GM06990 (cell line): Measurements from ENCODE around the gene EIF2S3.

Source experiments
- DNase-seq: peaks from one replicate; pipeline ENCODE4 v3.0.0-alpha.2; 2011; ENCODE audit not compliant: insufficient read length; ENCODE audit errors: extremely low read depth
- H3K27me3 ChIP-seq: replicated peaks from 2 replicates; pipeline ENCODE4 v1.6.0; 2011; ENCODE audit warnings: low read length; ENCODE audit not compliant: control insufficient read depth, insufficient read depth
- H3K36me3 ChIP-seq: 2 replicates; pipeline ENCODE4 v1.5.1; 2011; ENCODE audit warnings: low read length; ENCODE audit not compliant: control insufficient read depth, insufficient read depth
- H3K4me3 ChIP-seq: replicated peaks from 2 replicates; pipeline ENCODE4 v1.5.1; 2011; ENCODE audit warnings: low read depth, mild to moderate bottlenecking, control low read depth, low read length
- CTCF ChIP-seq: IDR thresholded peaks from 2 replicates; pipeline ENCODE4 v1.5.1; 2011; ENCODE audit warnings: low read length, control low read depth, mild to moderate bottlenecking, inconsistent platforms; ENCODE audit not compliant: insufficient read depth, poor library complexity, severe bottlenecking

The EIF2S3 gene

DNA sequence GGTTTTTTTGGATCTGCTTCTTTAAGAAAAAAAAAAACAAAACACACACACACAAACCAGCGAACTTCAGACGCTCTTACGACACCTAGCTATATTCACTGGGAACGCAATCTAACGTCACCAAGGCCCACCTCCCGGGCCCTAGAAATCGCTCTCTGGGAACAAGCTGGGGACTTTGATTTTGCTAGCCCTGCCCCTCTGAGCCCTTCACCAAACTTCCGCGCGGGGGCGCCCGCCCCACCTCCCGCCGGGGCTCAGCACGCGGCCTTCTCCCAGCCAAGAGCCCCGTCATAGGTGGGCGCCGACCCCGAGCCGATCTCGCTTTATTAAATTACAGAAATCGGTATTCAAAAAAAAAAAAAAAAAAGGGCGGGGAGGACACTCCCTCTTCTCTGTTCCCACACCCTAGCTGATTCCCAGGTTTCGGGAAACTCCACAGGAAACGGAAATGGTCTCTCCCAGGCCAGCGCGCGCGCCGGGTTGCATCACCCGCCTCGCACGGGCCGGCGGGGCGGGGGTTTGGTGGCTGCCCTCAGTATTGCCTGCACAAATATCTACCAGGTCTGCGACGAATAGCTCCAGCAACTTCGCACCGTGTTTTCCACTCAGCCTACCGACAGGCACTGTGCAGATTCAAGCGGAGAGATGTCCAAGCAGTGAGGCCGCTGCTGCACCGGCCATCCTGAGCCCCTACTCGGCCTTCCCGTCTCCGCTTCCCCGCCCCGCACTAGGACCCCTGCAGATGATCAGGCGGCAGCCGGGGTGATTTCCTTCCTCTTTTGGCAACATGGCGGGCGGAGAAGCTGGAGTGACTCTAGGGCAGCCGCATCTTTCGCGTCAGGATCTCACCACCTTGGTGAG lies at the start of gene EIF2S3:
Gene EIF2S3, plus strand, starts transcription at position 775 of the 861 bp plus-strand sequence. Its CDS starts 13 bp downstream, at position 788.
- Histone ChIP-seq H3K27me3 (no peaks in the 10 kb centered on the region), H3K4me3 (no peak within 1 kb of the TSS), H3K36me3 (peaks cover 3% of the 10 kb centered on the region)
- peak; percentile 97 for DNase-seq
- peak; percentile 85 for TF ChIP-seq CTCF

- Histone ChIP-seq H3K4me3 (no peak overlapping the region), H3K36me3 (no peaks in the 10 kb centered on the region)
- no peak for DNase-seq
Observed at GRCh38 chrX:24005028-24005427, 49.7 kb upstream of the EIF2S3 start.

GRCh38 chrX:24005867-24006266 lies 48.9 kb upstream of the EIF2S3 start:
- H3K36me3 ChIP-seq: no peaks in the 10 kb centered on the region
- H3K27me3 ChIP-seq: no peaks in the 10 kb centered on the region
- DNase-seq: no peak
- TF ChIP-seq CTCF: no peak
- H3K4me3 ChIP-seq: no peak overlapping the region

More at GRCh38 chrX:24005028-24005427, 49.7 kb upstream of the EIF2S3 start:
- H3K27me3 ChIP-seq: no peaks in the 10 kb centered on the region
- TF ChIP-seq CTCF: no peak

DNA sequence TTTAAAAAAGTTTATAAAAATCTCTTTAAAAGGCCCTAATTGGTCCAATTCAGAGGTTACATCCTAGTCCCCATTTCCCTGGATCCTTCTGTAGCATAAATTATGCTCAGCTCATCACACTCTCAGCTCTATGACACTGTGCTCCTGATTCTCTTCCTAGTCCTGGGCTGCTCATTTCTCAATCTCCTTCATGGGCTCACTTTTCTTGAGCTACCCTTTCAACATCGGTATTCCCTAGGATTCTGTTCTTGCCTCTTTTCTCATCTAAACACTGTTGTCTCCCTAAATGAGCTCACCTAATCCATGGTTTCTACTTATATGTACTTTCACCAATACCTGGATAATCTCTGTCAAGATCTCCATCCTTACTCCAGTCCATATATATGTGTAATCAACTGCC lies 42.5 kb upstream of the EIF2S3 start:
- no peak for TF ChIP-seq CTCF
- H3K36me3 ChIP-seq: no peaks in the 10 kb centered on the region
- H3K4me3 ChIP-seq: no peak overlapping the region
- no peak for DNase-seq
- no peaks in the 10 kb centered on the region for H3K27me3 ChIP-seq

- no peak for TF ChIP-seq CTCF
- Histone ChIP-seq H3K36me3 (no peaks in the 10 kb centered on the region), H3K27me3 (no peaks in the 10 kb centered on the region), H3K4me3 (no peak overlapping the region; the same call in 1 of the 2 replicates)
- no peak for DNase-seq
Observed at GRCh38 chrX:24014388-24015018, 40.3 kb upstream of the EIF2S3 start.
